Panc1 (cell line): Measurements from ENCODE around the gene COMMD1.

Experiments used
- POLR2AphosphoS5 ChIP-seq: IDR thresholded peaks from 2 replicates; pipeline ENCODE4 v1.6.1; 2012; ENCODE audit warnings: mild to moderate bottlenecking, low read depth, low read length, moderate library complexity
- SIN3A ChIP-seq: IDR thresholded peaks from 2 replicates; pipeline ENCODE4 v1.6.1; 2012; ENCODE audit warnings: low read depth, mild to moderate bottlenecking, low read length, moderate library complexity, borderline replicate concordance; ENCODE audit not compliant: insufficient read depth
- TCF7L2 ChIP-seq: IDR thresholded peaks from 2 replicates; pipeline ENCODE4 v1.6.1; 2011; ENCODE audit warnings: mild to moderate bottlenecking, low read depth, low read length, inconsistent platforms
- TF ChIP-seq, protein P1 (sequence below): fragments of 450-650 bp; IDR thresholded peaks from 2 replicates; pipeline ENCODE4 v1.5.1; 2017; ENCODE audit warnings: mild to moderate bottlenecking
- TF ChIP-seq, protein P2 (sequence below), 2 experiments: IDR thresholded peaks; 2 replicates each; pipeline ENCODE4 v1.6.1; 2011 to 2012; ENCODE audit warnings: low read depth in 2 of 2, control low read depth in 1 of 2, low read length in 1 of 2, mild to moderate bottlenecking in 1 of 2, moderate library complexity in 1 of 2; ENCODE audit not compliant: insufficient read depth in 1 of 2

GRCh38 chr2:62178741-62179271 is 273.3 kb downstream of the COMMD1 start:
- TF ChIP-seq, protein P1, sequence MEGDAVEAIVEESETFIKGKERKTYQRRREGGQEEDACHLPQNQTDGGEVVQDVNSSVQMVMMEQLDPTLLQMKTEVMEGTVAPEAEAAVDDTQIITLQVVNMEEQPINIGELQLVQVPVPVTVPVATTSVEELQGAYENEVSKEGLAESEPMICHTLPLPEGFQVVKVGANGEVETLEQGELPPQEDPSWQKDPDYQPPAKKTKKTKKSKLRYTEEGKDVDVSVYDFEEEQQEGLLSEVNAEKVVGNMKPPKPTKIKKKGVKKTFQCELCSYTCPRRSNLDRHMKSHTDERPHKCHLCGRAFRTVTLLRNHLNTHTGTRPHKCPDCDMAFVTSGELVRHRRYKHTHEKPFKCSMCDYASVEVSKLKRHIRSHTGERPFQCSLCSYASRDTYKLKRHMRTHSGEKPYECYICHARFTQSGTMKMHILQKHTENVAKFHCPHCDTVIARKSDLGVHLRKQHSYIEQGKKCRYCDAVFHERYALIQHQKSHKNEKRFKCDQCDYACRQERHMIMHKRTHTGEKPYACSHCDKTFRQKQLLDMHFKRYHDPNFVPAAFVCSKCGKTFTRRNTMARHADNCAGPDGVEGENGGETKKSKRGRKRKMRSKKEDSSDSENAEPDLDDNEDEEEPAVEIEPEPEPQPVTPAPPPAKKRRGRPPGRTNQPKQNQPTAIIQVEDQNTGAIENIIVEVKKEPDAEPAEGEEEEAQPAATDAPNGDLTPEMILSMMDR = no peak
- TF ChIP-seq POLR2AphosphoS5 (no peak), SIN3A (no peak), TCF7L2 (no peak)
- TF ChIP-seq, protein P2, sequence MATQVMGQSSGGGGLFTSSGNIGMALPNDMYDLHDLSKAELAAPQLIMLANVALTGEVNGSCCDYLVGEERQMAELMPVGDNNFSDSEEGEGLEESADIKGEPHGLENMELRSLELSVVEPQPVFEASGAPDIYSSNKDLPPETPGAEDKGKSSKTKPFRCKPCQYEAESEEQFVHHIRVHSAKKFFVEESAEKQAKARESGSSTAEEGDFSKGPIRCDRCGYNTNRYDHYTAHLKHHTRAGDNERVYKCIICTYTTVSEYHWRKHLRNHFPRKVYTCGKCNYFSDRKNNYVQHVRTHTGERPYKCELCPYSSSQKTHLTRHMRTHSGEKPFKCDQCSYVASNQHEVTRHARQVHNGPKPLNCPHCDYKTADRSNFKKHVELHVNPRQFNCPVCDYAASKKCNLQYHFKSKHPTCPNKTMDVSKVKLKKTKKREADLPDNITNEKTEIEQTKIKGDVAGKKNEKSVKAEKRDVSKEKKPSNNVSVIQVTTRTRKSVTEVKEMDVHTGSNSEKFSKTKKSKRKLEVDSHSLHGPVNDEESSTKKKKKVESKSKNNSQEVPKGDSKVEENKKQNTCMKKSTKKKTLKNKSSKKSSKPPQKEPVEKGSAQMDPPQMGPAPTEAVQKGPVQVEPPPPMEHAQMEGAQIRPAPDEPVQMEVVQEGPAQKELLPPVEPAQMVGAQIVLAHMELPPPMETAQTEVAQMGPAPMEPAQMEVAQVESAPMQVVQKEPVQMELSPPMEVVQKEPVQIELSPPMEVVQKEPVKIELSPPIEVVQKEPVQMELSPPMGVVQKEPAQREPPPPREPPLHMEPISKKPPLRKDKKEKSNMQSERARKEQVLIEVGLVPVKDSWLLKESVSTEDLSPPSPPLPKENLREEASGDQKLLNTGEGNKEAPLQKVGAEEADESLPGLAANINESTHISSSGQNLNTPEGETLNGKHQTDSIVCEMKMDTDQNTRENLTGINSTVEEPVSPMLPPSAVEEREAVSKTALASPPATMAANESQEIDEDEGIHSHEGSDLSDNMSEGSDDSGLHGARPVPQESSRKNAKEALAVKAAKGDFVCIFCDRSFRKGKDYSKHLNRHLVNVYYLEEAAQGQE (IDR thresholded peaks at IDR 0.05; ENCODE audit: insufficient read depth in 1 of 2, low read depth in 2 of 2, low read length in 1 of 2) = no peak
